Measurements from ENCODE around the gene NOS3. TPM values are rescaled to one million over a fixed set of nuclear protein-coding genes. Genes with fewer than 3 reads are reported as not detected.
"Not testable (repeated sequence)": the region's sequence is repeated elsewhere in the genome, so short reads cannot be mapped to it uniquely, and the experiment has no call there.

NOS3 gene
- total RNA-seq, 2 donors from 2014 or later: 14.5 to 78.6 TPM

- Histone ChIP-seq H3K9me3 (no peaks in the 10 kb centered on the region), H3K27ac (peak overlapping the region; percentile 57 to 62), H3K27me3 (no peaks in the 10 kb centered on the region), H3K4me3 (no peak overlapping the region), H3K4me1 (peaks cover 3 to 20% of the 10 kb centered on the region in 2 donors), H3K36me3 (peaks cover 25% of the 10 kb centered on the region)
- DNase-seq (ENCODE audit: low spot score): peak; percentile 89
- TF ChIP-seq CTCF (IDR thresholded peaks at IDR 0.05): no peak
Observed at GRCh38 chr7:151038951-151039849, 48.4 kb downstream of the NOS3 start.

GRCh38 chr7:151039850-151040548 is 49.2 kb downstream of the NOS3 start:
- TF ChIP-seq CTCF (IDR thresholded peaks at IDR 0.05): no peak
- Histone ChIP-seq H3K27ac (peak overlapping the region in 1 of 2 donors; percentile 62), H3K9me3 (no peaks in the 10 kb centered on the region), H3K4me1 (peaks cover 3 to 20% of the 10 kb centered on the region in 2 donors), H3K36me3 (peaks cover 29% of the 10 kb centered on the region), H3K4me3 (no peak overlapping the region), H3K27me3 (no peaks in the 10 kb centered on the region)
- no peak for DNase-seq (ENCODE audit: low spot score)

GRCh38 chr7:151040616-151041375 is 50.0 kb downstream of the NOS3 start:
- Histone ChIP-seq H3K27me3 (no peaks in the 10 kb centered on the region), H3K4me1 (peaks cover 3 to 20% of the 10 kb centered on the region in 2 donors), H3K9me3 (no peaks in the 10 kb centered on the region), H3K27ac (no peak overlapping the region), H3K36me3 (peaks cover 25% of the 10 kb centered on the region), H3K4me3 (no peak overlapping the region)
- no peak for DNase-seq (ENCODE audit: low spot score)
- TF ChIP-seq CTCF (IDR thresholded peaks at IDR 0.05): no peak

GRCh38 chr7:151043449-151043848 is 52.6 kb downstream of the NOS3 start:
- not testable (repeated sequence) for DNase-seq (ENCODE audit: low spot score); H3K36me3 ChIP-seq; H3K4me3 ChIP-seq; H3K9me3 ChIP-seq; H3K27ac ChIP-seq; H3K27me3 ChIP-seq
- peaks cover 3 to 29% of the 10 kb centered on the region in 2 donors for H3K4me1 ChIP-seq

- Histone ChIP-seq H3K4me1 (peaks cover 3 to 23% of the 10 kb centered on the region in 2 donors), H3K27me3 (no peaks in the 10 kb centered on the region), H3K9me3 (no peaks in the 10 kb centered on the region), H3K27ac (no peak overlapping the region), H3K36me3 (peaks cover 9% of the 10 kb centered on the region), H3K4me3 (no peak overlapping the region)
- DNase-seq (ENCODE audit: low spot score): no peak
- TF ChIP-seq CTCF (IDR thresholded peaks at IDR 0.05): no peak
Observed at GRCh38 chr7:151043959-151044358, 53.1 kb downstream of the NOS3 start.
